CD14-positive monocyte (primary cell): ENCODE results near the gene TRPM5. TPM values are rescaled to one million over a fixed set of nuclear protein-coding genes. Genes with fewer than 3 reads are reported as not detected.

Source experiments
- DNase-seq, 3 donors: peaks; one replicate each; pipeline ENCODE4 v3.0.0-alpha.2; 2011 to 2022
- H2AFZ ChIP-seq: 2 replicates; pipeline ENCODE4 v1.6.0; 2012; ENCODE audit warnings: mild to moderate bottlenecking, low read depth, low read length, inconsistent platforms; ENCODE audit not compliant: insufficient read depth, poor library complexity, severe bottlenecking
- H3K27ac ChIP-seq, 2 donors: 1 replicate in 1 of 2; 2 replicates in 1 of 2; pipeline ENCODE4 v1.5.1; 2012 to 2013; ENCODE audit warnings: low read length in 2 of 2, control low read depth in 1 of 2, inconsistent platforms in 1 of 2, low read depth in 1 of 2, mild to moderate bottlenecking in 1 of 2
- H3K27me3 ChIP-seq, 2 donors: one replicate each; pipeline versions ENCODE4 v1.6.0 to v1.6.1; 2011 to 2013; ENCODE audit warnings: low read length in 2 of 2; ENCODE audit not compliant: control insufficient read depth in 2 of 2, insufficient read depth in 2 of 2
- H3K36me3 ChIP-seq, 2 donors: replicated peaks in 1 of 2; 1 replicate in 1 of 2; 2 replicates in 1 of 2; pipeline versions ENCODE4 v1.5.1 to v1.6.1; 2012 to 2013; ENCODE audit warnings: low read length in 2 of 2, control low read depth in 1 of 2, inconsistent platforms in 1 of 2, mild to moderate bottlenecking in 1 of 2; ENCODE audit not compliant: insufficient read depth in 2 of 2, control insufficient read depth in 1 of 2
- H3K4me1 ChIP-seq, 2 donors: 1 replicate in 1 of 2; 2 replicates in 1 of 2; pipeline versions ENCODE4 v1.5.1 to v1.6.1; 2012 to 2013; ENCODE audit warnings: low read length in 2 of 2, control low read depth in 1 of 2, inconsistent platforms in 1 of 2, mild to moderate bottlenecking in 1 of 2, moderate library complexity in 1 of 2; ENCODE audit not compliant: insufficient read depth in 2 of 2, control insufficient read depth in 1 of 2
- H3K4me2 ChIP-seq: replicated peaks from 2 replicates; pipeline ENCODE3; 2012; ENCODE audit warnings: low read length, moderate library complexity, mild to moderate bottlenecking; ENCODE audit not compliant: poor library complexity, severe bottlenecking; ENCODE audit errors: extremely low read depth
- H3K4me3 ChIP-seq, 3 experiments: fragments of 200-600 bp in 1 of 3; sonication (generic) in 1 of 3; replicated peaks in 1 of 3; 1 replicate in 2 of 3; 2 replicates in 1 of 3; pipeline ENCODE4 v1.5.1; 2011 to 2013; ENCODE audit warnings: low read length in 3 of 3, mild to moderate bottlenecking in 3 of 3, control low read depth in 2 of 3, low read depth in 2 of 3, inconsistent platforms in 1 of 3, moderate library complexity in 1 of 3
- H3K79me2 ChIP-seq: 2 replicates; pipeline ENCODE4 v1.6.0; 2012; ENCODE audit warnings: mild to moderate bottlenecking, control low read depth, inconsistent platforms, low read length, moderate library complexity; ENCODE audit not compliant: insufficient read depth
- H3K9ac ChIP-seq: 2 replicates; pipeline ENCODE4 v1.6.0; 2017; ENCODE audit warnings: low read length, mild to moderate bottlenecking; ENCODE audit not compliant: insufficient read depth, poor library complexity, severe bottlenecking
- H3K9me3 ChIP-seq, 2 donors: replicated peaks in 1 of 2; 1 replicate in 1 of 2; 2 replicates in 1 of 2; pipeline versions ENCODE4 v1.5.1 to v1.6.1; 2012 to 2013; ENCODE audit warnings: low read length in 2 of 2, control low read depth in 1 of 2; ENCODE audit not compliant: control insufficient read depth in 1 of 2, insufficient read depth in 1 of 2
- H4K20me1 ChIP-seq: 2 replicates; pipeline ENCODE4 v1.6.0; 2012; ENCODE audit warnings: mild to moderate bottlenecking, low read length, control low read depth, moderate library complexity; ENCODE audit not compliant: insufficient read depth
- H3K27ac Mint-ChIP-seq, 7 donors: one replicate each; pipeline ENCODE4 v1.8.0; 2020; ENCODE audit warnings: mild to moderate bottlenecking in 7 of 7, mixed read lengths in 7 of 7, moderate library complexity in 6 of 7, inconsistent platforms in 2 of 7
- H3K27me3 Mint-ChIP-seq, 3 donors: one replicate each; pipeline ENCODE4 v1.8.0; 2021 to 2022; ENCODE audit warnings: low read depth in 3 of 3, mild to moderate bottlenecking in 3 of 3, mixed read lengths in 3 of 3, moderate library complexity in 3 of 3, inconsistent platforms in 1 of 3
- H3K36me3 Mint-ChIP-seq, 2 donors: one replicate each; pipeline ENCODE4 v1.8.0; 2020; ENCODE audit warnings: mixed read lengths in 2 of 2, inconsistent platforms in 1 of 2, mild to moderate bottlenecking in 1 of 2
- H3K4me1 Mint-ChIP-seq: one replicate; pipeline ENCODE4 v1.8.0; 2020; ENCODE audit warnings: mild to moderate bottlenecking, mixed read lengths
- H3K4me3 Mint-ChIP-seq, 2 donors: one replicate each; pipeline ENCODE4 v1.8.0; 2020; ENCODE audit warnings: mild to moderate bottlenecking in 2 of 2, mixed read lengths in 2 of 2, moderate library complexity in 1 of 2
- H3K9me3 Mint-ChIP-seq, 7 donors: one replicate each; pipeline ENCODE4 v1.8.0; 2020 to 2022; ENCODE audit warnings: mixed read lengths in 7 of 7, mild to moderate bottlenecking in 6 of 7, moderate library complexity in 6 of 7, inconsistent platforms in 2 of 7
- CTCF ChIP-seq: fragments of 200-600 bp; IDR thresholded peaks from one replicate; pipeline ENCODE4 v1.8.0; 2022; ENCODE audit warnings: antibody characterized with exemption, mild to moderate bottlenecking
- WGBS: methylation state at CpG from one replicate; pipeline ENCODE4 v1.1.5; 2013; ENCODE audit warnings: missing lambda C conversion rate; ENCODE audit not compliant: insufficient coverage; 5-methylcytosine and 5-hydroxymethylcytosine counted together
- intact Hi-C, 2 donors: fragments of 100-400 bp; cut with micrococcal nuclease; formaldehyde crosslinking; loops; one replicate each; pipeline versions ENCODE4 v1.15.0 to v1.15.1; 2023
- polyA plus RNA-seq, 3 donors: library from polyadenylated mRNA; depleted of rRNA in 1 of 3; unstranded in 2 of 3; stranded (reverse) in 1 of 3; fragments of 300-500 nt in 2 of 3; fragments of >200 nt in 1 of 3; fragmentation: Illumina TruSeq in 2 of 3; gene quantifications; 1 replicate in 2 of 3; 2 replicates in 1 of 3; pipeline ENCODE4 v1.2.3, GENCODE V29; 2012 to 2021

Gene TRPM5
- polyA plus RNA-seq, 3 donors = 0.03 TPM; not detected in 2

- Mint-ChIP-seq H3K4me1 (peaks cover 37% of the 10 kb centered on the region), H3K27me3 (peaks cover 13 to 20% (median 16%) of the 10 kb centered on the region in 3 donors), H3K36me3 (peaks cover 14 to 25% of the 10 kb centered on the region in 2 donors), H3K27ac (peak overlapping the region in 3 of 7 donors; percentile 74 to 86 (median 86)), H3K9me3 (peaks cover 0 to 3% (median 0%) of the 10 kb centered on the region in 7 donors), H3K4me3 (peak overlapping the region; percentile 93 to 98)
- Histone ChIP-seq H3K9ac (peak overlapping the region; percentile 63), H3K9me3 (no peaks in the 10 kb centered on the region), H2AFZ (peak overlapping the region; percentile 87), H3K4me3 (peak overlapping the region; percentile 74 to 88 (median 82)), H3K79me2 (peaks cover 60% of the 10 kb centered on the region), H3K27me3 (peaks cover 0 to 19% of the 10 kb centered on the region in 2 donors), H4K20me1 (peaks cover 61% of the 10 kb centered on the region), H3K36me3 (peaks cover 9 to 17% of the 10 kb centered on the region in 2 donors), H3K27ac (peak overlapping the region; percentile 80 to 88), H3K4me1 (peaks cover 42 to 49% of the 10 kb centered on the region in 2 donors), H3K4me2 (peak overlapping the region; percentile 87)
- WGBS = 71% methylated on average over 23 of the region's 23 CpGs
- intact Hi-C loops = loop anchor here in 1 of 2 donors (5.0 kb wide), 1 partner anchor 36 kb away; no protein-coding TSS in a partner anchor
- no peak for TF ChIP-seq CTCF
- DNase-seq = no peak
Measured at GRCh38 chr11:2445746-2446551, 1.6 kb upstream of the TRPM5 start.

- H3K4me3 Mint-ChIP-seq = peak within 1 kb of the TSS; percentile 93 to 98
- H3K36me3 ChIP-seq = peaks cover 4 to 8% of the 10 kb centered on the region in 2 donors
- peak; percentile 49 to 73 (median 60) for DNase-seq
- H3K9me3 ChIP-seq = no peaks in the 10 kb centered on the region
- H3K36me3 Mint-ChIP-seq = peaks cover 5 to 16% of the 10 kb centered on the region in 2 donors
- peaks cover 52% of the 10 kb centered on the region for H4K20me1 ChIP-seq
- H3K4me3 ChIP-seq = peak within 1 kb of the TSS; percentile 74 to 88 (median 82)
- H3K79me2 ChIP-seq = peaks cover 51% of the 10 kb centered on the region
- under 1% methylated on average over 106 of the region's 116 CpGs for WGBS
- peak within 1 kb of the TSS; percentile 87 for H2AFZ ChIP-seq
- H3K9ac ChIP-seq = peak within 1 kb of the TSS; percentile 63
- H3K4me2 ChIP-seq = peak within 1 kb of the TSS; percentile 87
- intact Hi-C loops = loop anchor here in 1 of 2 donors (5.0 kb wide), 1 partner anchor 37 kb away; no protein-coding TSS in a partner anchor
- peak within 1 kb of the TSS; percentile 74 to 89 (median 86) for H3K27ac Mint-ChIP-seq
- H3K9me3 Mint-ChIP-seq = peaks cover 0 to 3% (median 0%) of the 10 kb centered on the region in 7 donors
- H3K4me1 Mint-ChIP-seq = peaks cover 43% of the 10 kb centered on the region
- peak within 1 kb of the TSS; percentile 80 to 88 for H3K27ac ChIP-seq
- H3K4me1 ChIP-seq = peaks cover 49 to 57% of the 10 kb centered on the region in 2 donors
- H3K27me3 Mint-ChIP-seq = peaks cover 13 to 25% (median 16%) of the 10 kb centered on the region in 3 donors
- no peak for TF ChIP-seq CTCF
- H3K27me3 ChIP-seq = peaks cover 0 to 19% of the 10 kb centered on the region in 2 donors
Measured at GRCh38 chr11:2444821-2445745, 769 bp upstream of the TRPM5 start, which contains the start of gene KCNQ1. TSS of gene KCNQ1 (plus strand) at chr11:2445008. CDS start at chr11:2445099, 91 bp downstream.
